ENCODE data around the gene CYP4V2. TPM values are rescaled to one million over a fixed set of nuclear protein-coding genes. Genes with fewer than 3 reads are reported as not detected.

CYP4V2 gene
- total RNA-seq, 2 experiments from 2014 or later, result 6.2 to 6.9 TPM

Other genes with a start within 250 kb of the CYP4V2 start
- not detected for gene TLR3, start 122.4 kb upstream of the CYP4V2 start, total RNA-seq
- gene FAM149A, start 86.9 kb upstream of the CYP4V2 start, total RNA-seq, result under 1 TPM; 0.52 to 0.82 TPM
- gene KLKB1, start 35.9 kb downstream of the CYP4V2 start, total RNA-seq, result not detected
- not detected for gene F11, start 74.6 kb downstream of the CYP4V2 start, total RNA-seq